ENCODE results near the gene NEB. TPM values are rescaled to one million over a fixed set of nuclear protein-coding genes. Genes with fewer than 3 reads are reported as not detected.

Gene NEB
- total RNA-seq, 4 donors from 2014 or later: 0.07 to 0.47 (median 0.21) TPM

DNA sequence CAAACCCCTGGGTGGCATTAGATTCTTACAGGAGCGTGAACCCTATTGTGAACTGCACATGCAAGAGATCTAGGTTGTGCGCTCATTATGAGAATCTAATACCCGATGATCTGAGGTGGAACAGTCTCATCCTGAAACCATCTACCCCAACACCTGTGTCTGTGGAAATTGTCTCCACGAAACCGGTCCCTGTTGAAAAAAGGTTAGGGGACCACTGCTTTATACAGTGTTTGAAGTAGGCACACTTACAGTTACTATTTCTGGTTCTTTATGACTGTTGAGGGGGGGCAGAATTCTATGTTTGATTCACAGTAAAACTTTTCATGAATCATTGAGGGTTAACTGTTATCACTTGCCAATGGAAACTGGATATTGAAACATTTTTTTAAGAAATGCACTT, 252.5 kb downstream of the NEB start:
- peaks cover 0 to 70% of the 10 kb centered on the region in 2 donors for H3K36me3 ChIP-seq
- H3K27ac ChIP-seq: no peak overlapping the region
- TF ChIP-seq, protein P1, sequence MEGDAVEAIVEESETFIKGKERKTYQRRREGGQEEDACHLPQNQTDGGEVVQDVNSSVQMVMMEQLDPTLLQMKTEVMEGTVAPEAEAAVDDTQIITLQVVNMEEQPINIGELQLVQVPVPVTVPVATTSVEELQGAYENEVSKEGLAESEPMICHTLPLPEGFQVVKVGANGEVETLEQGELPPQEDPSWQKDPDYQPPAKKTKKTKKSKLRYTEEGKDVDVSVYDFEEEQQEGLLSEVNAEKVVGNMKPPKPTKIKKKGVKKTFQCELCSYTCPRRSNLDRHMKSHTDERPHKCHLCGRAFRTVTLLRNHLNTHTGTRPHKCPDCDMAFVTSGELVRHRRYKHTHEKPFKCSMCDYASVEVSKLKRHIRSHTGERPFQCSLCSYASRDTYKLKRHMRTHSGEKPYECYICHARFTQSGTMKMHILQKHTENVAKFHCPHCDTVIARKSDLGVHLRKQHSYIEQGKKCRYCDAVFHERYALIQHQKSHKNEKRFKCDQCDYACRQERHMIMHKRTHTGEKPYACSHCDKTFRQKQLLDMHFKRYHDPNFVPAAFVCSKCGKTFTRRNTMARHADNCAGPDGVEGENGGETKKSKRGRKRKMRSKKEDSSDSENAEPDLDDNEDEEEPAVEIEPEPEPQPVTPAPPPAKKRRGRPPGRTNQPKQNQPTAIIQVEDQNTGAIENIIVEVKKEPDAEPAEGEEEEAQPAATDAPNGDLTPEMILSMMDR (IDR thresholded peaks at IDR 0.05): no peak
- no peak for TF ChIP-seq POLR2A (IDR thresholded peaks at IDR 0.05)
- TF ChIP-seq POLR2AphosphoS5 (IDR thresholded peaks at IDR 0.05): no peak
- no peak for TF ChIP-seq EP300 (IDR thresholded peaks at IDR 0.05)
- WGBS, 2 donors (ENCODE audit: low coverage in 1 of 2): 90 to 100% methylated on average over 2 to 4 of the region's 5 CpGs
- H3K27me3 ChIP-seq: no peaks in the 10 kb centered on the region
- no peak for ATAC-seq
- no peaks in the 10 kb centered on the region for H3K9me3 ChIP-seq
- H3K4me3 ChIP-seq: no peak overlapping the region
- H3K4me1 ChIP-seq: no peaks in the 10 kb centered on the region

DNA sequence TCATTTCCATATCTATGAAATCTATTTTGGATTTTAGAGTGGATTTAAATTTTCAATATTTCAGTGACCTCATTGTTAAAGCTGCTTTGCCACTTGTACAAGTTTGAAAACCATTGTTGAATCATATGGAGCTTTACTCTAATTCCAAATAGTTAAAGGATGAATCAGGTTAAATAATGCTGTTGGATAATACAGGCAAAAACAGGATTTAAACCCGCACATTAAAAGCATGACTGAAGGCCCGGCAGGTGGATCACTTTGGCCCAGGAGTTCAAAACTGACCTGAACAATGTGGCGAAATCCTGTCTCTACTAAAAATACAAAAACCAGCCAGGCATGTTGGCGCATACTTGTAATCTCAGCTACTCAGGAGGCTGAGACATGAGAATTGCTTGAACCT, 256.3 kb downstream of the NEB start:
- TF ChIP-seq POLR2A (IDR thresholded peaks at IDR 0.05) (no peak), POLR2AphosphoS5 (IDR thresholded peaks at IDR 0.05) (no peak), EP300 (IDR thresholded peaks at IDR 0.05) (no peak)
- TF ChIP-seq, protein P1 (IDR thresholded peaks at IDR 0.05): no peak
- Histone ChIP-seq H3K9me3 (no peaks in the 10 kb centered on the region), H3K36me3 (peaks cover 3 to 75% of the 10 kb centered on the region in 2 donors), H3K27ac (no peak overlapping the region), H3K27me3 (no peaks in the 10 kb centered on the region), H3K4me3 (no peak overlapping the region), H3K4me1 (no peaks in the 10 kb centered on the region)
- 95 to 100% methylated on average over 1 to 3 of the region's 4 CpGs for WGBS, 2 donors (ENCODE audit: low coverage in 1 of 2)
- ATAC-seq: no peak

DNA sequence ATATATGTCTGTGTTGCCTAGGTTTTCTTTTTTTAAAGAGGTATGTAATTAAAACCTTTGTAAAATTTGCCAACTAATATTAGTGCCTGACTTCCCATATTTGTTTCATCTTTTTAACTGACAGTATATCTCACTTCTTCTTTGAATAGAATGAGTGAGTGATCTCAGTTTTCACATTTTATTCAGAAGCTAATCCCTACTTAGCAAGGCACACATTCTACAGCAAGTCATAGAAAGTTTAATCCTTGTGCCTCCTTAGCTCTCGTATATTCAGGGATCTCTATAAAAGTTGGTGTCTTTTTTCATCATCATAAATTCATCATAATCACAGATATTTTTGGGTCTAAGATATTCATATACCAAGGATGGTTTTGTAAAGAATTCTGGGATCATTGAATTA, 258.0 kb downstream of the NEB start:
- 75 to 89% methylated on average over 1 of the region's 1 CpG for WGBS, 2 donors (ENCODE audit: low coverage in 1 of 2)
- no peaks in the 10 kb centered on the region for H3K27me3 ChIP-seq
- TF ChIP-seq POLR2A (IDR thresholded peaks at IDR 0.05) (no peak), EP300 (IDR thresholded peaks at IDR 0.05) (no peak), POLR2AphosphoS5 (IDR thresholded peaks at IDR 0.05) (no peak)
- TF ChIP-seq, protein P1 (IDR thresholded peaks at IDR 0.05): no peak
- H3K36me3 ChIP-seq: peaks cover 3 to 68% of the 10 kb centered on the region in 2 donors
- ATAC-seq: no peak
- no peaks in the 10 kb centered on the region for H3K9me3 ChIP-seq
- H3K4me1 ChIP-seq: no peaks in the 10 kb centered on the region
- no peak overlapping the region for H3K4me3 ChIP-seq
- no peak overlapping the region for H3K27ac ChIP-seq

DNA sequence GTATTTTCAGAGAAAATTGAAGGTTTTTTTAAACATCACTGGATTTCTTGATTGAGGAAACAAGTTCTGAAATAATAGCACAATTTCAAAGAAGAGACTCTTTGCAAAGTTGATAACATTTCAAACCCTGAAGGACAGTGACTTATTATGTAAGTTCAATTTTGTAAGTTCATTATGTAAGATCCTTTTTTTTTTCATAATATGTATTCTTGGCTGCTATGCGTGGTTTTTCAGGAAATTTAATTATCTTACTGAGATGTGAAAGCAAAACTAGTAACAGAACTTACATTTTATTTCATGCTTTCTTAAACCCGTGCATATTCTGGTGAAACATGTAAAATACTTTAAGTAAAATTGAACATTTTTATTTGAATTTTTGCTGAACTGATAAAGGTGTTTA, 259.2 kb downstream of the NEB start:
- TF ChIP-seq POLR2AphosphoS5 (IDR thresholded peaks at IDR 0.05) (no peak), POLR2A (IDR thresholded peaks at IDR 0.05) (no peak), EP300 (IDR thresholded peaks at IDR 0.05) (no peak)
- TF ChIP-seq, protein P1 (IDR thresholded peaks at IDR 0.05): no peak
- no peaks in the 10 kb centered on the region for H3K9me3 ChIP-seq
- no peak for ATAC-seq
- no peaks in the 10 kb centered on the region for H3K4me1 ChIP-seq
- no peak overlapping the region for H3K4me3 ChIP-seq
- H3K27me3 ChIP-seq: no peaks in the 10 kb centered on the region
- peaks cover 3 to 75% of the 10 kb centered on the region in 2 donors for H3K36me3 ChIP-seq
- 65 to 67% methylated on average over 2 of the region's 2 CpGs for WGBS, 2 donors (ENCODE audit: low coverage in 1 of 2)
- H3K27ac ChIP-seq: no peak overlapping the region

DNA sequence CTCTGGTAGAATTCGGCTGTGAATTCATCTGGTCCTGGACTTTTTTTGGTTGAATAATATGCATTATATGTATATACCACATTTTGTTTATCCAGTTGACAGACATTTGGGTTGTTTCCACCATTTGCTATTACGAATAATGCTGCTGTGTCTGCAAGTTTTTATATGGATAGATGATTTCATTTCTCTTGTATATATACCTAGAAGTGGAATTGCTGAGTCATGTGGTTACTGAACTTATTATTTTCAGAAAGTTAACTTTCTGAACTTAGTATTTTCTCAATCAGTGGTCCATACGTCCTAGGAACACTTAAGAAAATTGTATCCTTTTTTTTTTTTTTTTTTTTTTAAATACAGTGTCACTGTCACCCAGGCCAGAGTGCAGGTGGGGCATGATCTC, 261.3 kb downstream of the NEB start:
- 43 to 44% methylated on average over 2 to 3 of the region's 3 CpGs for WGBS, 2 donors (ENCODE audit: low coverage in 1 of 2)
- no peak overlapping the region for H3K27ac ChIP-seq
- ATAC-seq: no peak
- TF ChIP-seq, protein P1 (IDR thresholded peaks at IDR 0.05): no peak
- TF ChIP-seq POLR2AphosphoS5 (IDR thresholded peaks at IDR 0.05): no peak
- TF ChIP-seq POLR2A (IDR thresholded peaks at IDR 0.05): no peak
- no peak for TF ChIP-seq EP300 (IDR thresholded peaks at IDR 0.05)
- peaks cover 11 to 91% of the 10 kb centered on the region in 2 donors for H3K36me3 ChIP-seq
- H3K4me1 ChIP-seq: no peaks in the 10 kb centered on the region
- no peaks in the 10 kb centered on the region for H3K9me3 ChIP-seq
- no peaks in the 10 kb centered on the region for H3K27me3 ChIP-seq
- no peak overlapping the region for H3K4me3 ChIP-seq

All from gastroesophageal sphincter (tissue), 4 donors.